Measurements from ENCODE around the gene NOTCH3.
A peak's percentile ranks its signal among the peaks of the same experiment; 100 is the strongest.

Gene NOTCH3

GRCh38 chr19:15188851-15189250 is 11.9 kb downstream of the NOTCH3 start:
- Histone ChIP-seq H3K9ac (ENCODE audit: low read length) (no peak overlapping the region), H3K27me3 (ENCODE audit: control insufficient read depth in 1 of 2, insufficient read depth in 2 of 2, low read length in 2 of 2) (no peaks in the 10 kb centered on the region), H3K36me3 (ENCODE audit: insufficient read depth, low read length) (no peaks in the 10 kb centered on the region), H3K4me3 (ENCODE audit: low read depth in 1 of 2, low read length in 2 of 2) (no peak overlapping the region), H3K9me3 (ENCODE audit: low read length) (no peaks in the 10 kb centered on the region), H3K4me1 (ENCODE audit: insufficient read depth, low read length) (no peaks in the 10 kb centered on the region), H3K27ac (ENCODE audit: low read depth, low read length) (no peak overlapping the region)

- Histone ChIP-seq H3K36me3 (ENCODE audit: insufficient read depth, low read length) (no peaks in the 10 kb centered on the region), H3K27me3 (ENCODE audit: control insufficient read depth in 1 of 2, insufficient read depth in 2 of 2, low read length in 2 of 2) (no peaks in the 10 kb centered on the region), H3K27ac (ENCODE audit: low read depth, low read length) (no peak overlapping the region), H3K9ac (ENCODE audit: low read length) (no peak overlapping the region), H3K4me3 (ENCODE audit: low read depth in 1 of 2, low read length in 2 of 2) (no peak overlapping the region), H3K9me3 (ENCODE audit: low read length) (no peaks in the 10 kb centered on the region), H3K4me1 (ENCODE audit: insufficient read depth, low read length) (no peaks in the 10 kb centered on the region)
These were observed 13.5 kb downstream of the NOTCH3 start for GRCh38 chr19:15187026-15188007.

- H3K4me3 ChIP-seq (ENCODE audit: low read depth in 1 of 2, low read length in 2 of 2) = no peak overlapping the region
- no peak overlapping the region for H3K9ac ChIP-seq (ENCODE audit: low read length)
- no peaks in the 10 kb centered on the region for H3K36me3 ChIP-seq (ENCODE audit: insufficient read depth, low read length)
- no peaks in the 10 kb centered on the region for H3K9me3 ChIP-seq (ENCODE audit: low read length)
- H3K4me1 ChIP-seq (ENCODE audit: insufficient read depth, low read length) = no peaks in the 10 kb centered on the region
- H3K27me3 ChIP-seq (ENCODE audit: control insufficient read depth in 1 of 2, insufficient read depth in 2 of 2, low read length in 2 of 2) = no peaks in the 10 kb centered on the region
- no peak overlapping the region for H3K27ac ChIP-seq (ENCODE audit: low read depth, low read length)
These were observed 15.6 kb downstream of the NOTCH3 start for GRCh38 chr19:15185188-15185587.

DNA sequence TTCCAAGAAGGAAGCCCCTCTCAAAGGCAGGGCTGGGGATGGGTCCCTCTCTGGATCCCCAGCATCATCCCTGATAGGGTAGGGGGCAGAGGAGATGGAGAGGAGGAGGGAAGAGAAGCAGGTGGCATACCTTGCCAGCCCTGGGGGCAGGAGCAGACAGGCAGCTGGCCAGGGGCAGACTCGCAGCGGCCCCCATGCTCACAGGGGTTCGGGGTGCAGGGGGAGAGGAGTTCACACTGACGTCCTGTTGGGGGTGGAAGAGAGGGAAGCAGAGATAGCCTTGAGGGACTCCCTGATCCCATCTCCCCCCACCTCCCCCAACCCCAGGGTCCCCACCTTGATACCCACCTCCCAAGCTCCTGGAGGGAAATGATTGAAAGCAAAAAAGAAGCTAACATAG is 16.0 kb downstream of the NOTCH3 start:
- Histone ChIP-seq H3K4me3 (ENCODE audit: low read depth in 1 of 2, low read length in 2 of 2) (no peak overlapping the region), H3K9ac (ENCODE audit: low read length) (no peak overlapping the region), H3K27me3 (ENCODE audit: control insufficient read depth in 1 of 2, insufficient read depth in 2 of 2, low read length in 2 of 2) (no peaks in the 10 kb centered on the region), H3K9me3 (ENCODE audit: low read length) (no peaks in the 10 kb centered on the region), H3K27ac (ENCODE audit: low read depth, low read length) (no peak overlapping the region), H3K36me3 (ENCODE audit: insufficient read depth, low read length) (no peaks in the 10 kb centered on the region), H3K4me1 (ENCODE audit: insufficient read depth, low read length) (no peaks in the 10 kb centered on the region)

- H3K36me3 ChIP-seq (ENCODE audit: insufficient read depth, low read length) = no peaks in the 10 kb centered on the region
- H3K4me3 ChIP-seq (ENCODE audit: low read depth in 1 of 2, low read length in 2 of 2) = no peak overlapping the region
- H3K4me1 ChIP-seq (ENCODE audit: insufficient read depth, low read length) = no peaks in the 10 kb centered on the region
- H3K27me3 ChIP-seq (ENCODE audit: control insufficient read depth in 1 of 2, insufficient read depth in 2 of 2, low read length in 2 of 2) = peaks cover 0 to 10% of the 10 kb centered on the region in 2 donors
- no peak overlapping the region for H3K9ac ChIP-seq (ENCODE audit: low read length)
- H3K27ac ChIP-seq (ENCODE audit: low read depth, low read length) = no peak overlapping the region
- H3K9me3 ChIP-seq (ENCODE audit: low read length) = no peaks in the 10 kb centered on the region
These were observed 19.4 kb downstream of the NOTCH3 start for GRCh38 chr19:15181394-15181793.

- peaks cover 0 to 10% of the 10 kb centered on the region in 2 donors for H3K27me3 ChIP-seq (ENCODE audit: control insufficient read depth in 1 of 2, insufficient read depth in 2 of 2, low read length in 2 of 2)
- no peak overlapping the region for H3K4me3 ChIP-seq (ENCODE audit: low read depth in 1 of 2, low read length in 2 of 2)
- H3K4me1 ChIP-seq (ENCODE audit: insufficient read depth, low read length) = no peaks in the 10 kb centered on the region
- H3K27ac ChIP-seq (ENCODE audit: low read depth, low read length) = no peak overlapping the region
- no peaks in the 10 kb centered on the region for H3K9me3 ChIP-seq (ENCODE audit: low read length)
- H3K36me3 ChIP-seq (ENCODE audit: insufficient read depth, low read length) = no peaks in the 10 kb centered on the region
- H3K9ac ChIP-seq (ENCODE audit: low read length) = no peak overlapping the region
These were observed 20.1 kb downstream of the NOTCH3 start for GRCh38 chr19:15180451-15181390.

- H3K4me3 ChIP-seq (ENCODE audit: low read depth in 1 of 2, low read length in 2 of 2) = no peak overlapping the region
- no peaks in the 10 kb centered on the region for H3K4me1 ChIP-seq (ENCODE audit: insufficient read depth, low read length)
- peaks cover 0 to 10% of the 10 kb centered on the region in 2 donors for H3K27me3 ChIP-seq (ENCODE audit: control insufficient read depth in 1 of 2, insufficient read depth in 2 of 2, low read length in 2 of 2)
- no peak overlapping the region for H3K9ac ChIP-seq (ENCODE audit: low read length)
- no peak overlapping the region for H3K27ac ChIP-seq (ENCODE audit: low read depth, low read length)
- no peaks in the 10 kb centered on the region for H3K36me3 ChIP-seq (ENCODE audit: insufficient read depth, low read length)
- no peaks in the 10 kb centered on the region for H3K9me3 ChIP-seq (ENCODE audit: low read length)
These were observed 22.0 kb downstream of the NOTCH3 start for GRCh38 chr19:15178629-15179308.

- Histone ChIP-seq H3K9ac (ENCODE audit: low read length) (no peak overlapping the region), H3K27ac (ENCODE audit: low read depth, low read length) (no peak overlapping the region), H3K4me3 (ENCODE audit: low read depth in 1 of 2, low read length in 2 of 2) (peak overlapping the region in 1 of 2 donors; percentile 33), H3K9me3 (ENCODE audit: low read length) (no peaks in the 10 kb centered on the region), H3K4me1 (ENCODE audit: insufficient read depth, low read length) (no peaks in the 10 kb centered on the region), H3K36me3 (ENCODE audit: insufficient read depth, low read length) (no peaks in the 10 kb centered on the region), H3K27me3 (ENCODE audit: control insufficient read depth in 1 of 2, insufficient read depth in 2 of 2, low read length in 2 of 2) (peaks cover 0 to 10% of the 10 kb centered on the region in 2 donors)
These were observed 23.3 kb downstream of the NOTCH3 start for GRCh38 chr19:15177269-15178116.

GRCh38 chr19:15175609-15176008 is 25.2 kb downstream of the NOTCH3 start:
- Histone ChIP-seq H3K36me3 (ENCODE audit: insufficient read depth, low read length) (no peaks in the 10 kb centered on the region), H3K9ac (ENCODE audit: low read length) (no peak overlapping the region), H3K9me3 (ENCODE audit: low read length) (no peaks in the 10 kb centered on the region), H3K4me1 (ENCODE audit: insufficient read depth, low read length) (no peaks in the 10 kb centered on the region), H3K27ac (ENCODE audit: low read depth, low read length) (no peak overlapping the region), H3K27me3 (ENCODE audit: control insufficient read depth in 1 of 2, insufficient read depth in 2 of 2, low read length in 2 of 2) (peaks cover 0 to 10% of the 10 kb centered on the region in 2 donors), H3K4me3 (ENCODE audit: low read depth in 1 of 2, low read length in 2 of 2) (no peak overlapping the region)

DNA sequence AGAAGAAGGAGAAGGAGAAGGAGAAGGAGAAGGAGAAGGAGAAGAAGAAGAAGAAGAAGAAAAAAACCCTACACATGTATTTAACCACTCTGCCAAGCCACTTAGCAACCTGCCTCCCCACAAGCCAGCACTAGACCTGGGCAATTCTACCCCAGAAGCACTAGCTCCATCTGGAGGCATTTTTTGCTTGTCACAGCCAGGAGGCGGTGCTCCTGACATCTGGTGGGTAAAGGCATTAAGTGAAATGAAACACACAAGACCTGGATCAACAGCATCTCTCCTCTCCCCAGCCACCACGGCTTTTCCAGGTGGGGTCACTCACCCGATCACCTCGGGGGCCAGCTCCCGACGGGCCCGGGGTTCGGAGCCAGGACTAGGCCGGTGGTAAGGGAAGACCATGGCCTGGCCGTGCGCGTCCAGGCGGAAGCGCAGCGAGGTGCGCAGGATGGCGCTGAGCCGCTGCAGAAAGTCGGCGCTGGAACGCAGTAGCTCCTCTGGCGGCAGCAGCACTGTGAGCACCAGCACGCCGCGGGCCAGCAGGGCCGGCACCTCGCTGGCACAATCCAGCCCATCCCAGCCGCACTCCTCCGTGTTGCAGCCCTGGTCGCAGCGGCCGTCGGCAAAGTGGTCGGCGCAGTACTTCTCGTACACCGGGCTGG is 26.9 kb downstream of the NOTCH3 start:
- Histone ChIP-seq H3K9me3 (ENCODE audit: low read length) (no peaks in the 10 kb centered on the region), H3K27ac (ENCODE audit: low read depth, low read length) (no peak overlapping the region), H3K36me3 (ENCODE audit: insufficient read depth, low read length) (no peaks in the 10 kb centered on the region), H3K9ac (ENCODE audit: low read length) (no peak overlapping the region), H3K4me1 (ENCODE audit: insufficient read depth, low read length) (no peaks in the 10 kb centered on the region), H3K4me3 (ENCODE audit: low read depth in 1 of 2, low read length in 2 of 2) (no peak overlapping the region), H3K27me3 (ENCODE audit: control insufficient read depth in 1 of 2, insufficient read depth in 2 of 2, low read length in 2 of 2) (peaks cover 0 to 9% of the 10 kb centered on the region in 2 donors)

Data from muscle layer of colon (tissue), 2 donors.